ENCODE data around the gene PKD1. TPM values are rescaled to one million over a fixed set of nuclear protein-coding genes. Genes with fewer than 3 reads are reported as not detected.

Gene PKD1
- total and polyA plus RNA-seq, 2 of the 13 experiments (the other 11 are each of a cell fraction or from before 2014, with no cell fraction given), result 22.1 to 23.0 TPM

- no peak for TF ChIP-seq KIAA2018 (CRISPR knock-in tag; IDR thresholded peaks at IDR 0.05; ENCODE audit: borderline replicate concordance)
- peak; percentile 65; the same call in 1 of the 2 replicates for TF ChIP-seq ZNF431 (CRISPR knock-in tag; IDR thresholded peaks at IDR 0.05; ENCODE audit: borderline replicate concordance, low read depth)
- TF ChIP-seq PRPF4 (IDR thresholded peaks at IDR 0.05; ENCODE audit: low read depth, low read length, poor library complexity, severe bottlenecking), result no peak
- TF ChIP-seq TEAD2 (CRISPR knock-in tag; IDR thresholded peaks at IDR 0.05), result no peak
- 0 out of 2 replicates have a peak, but pooled peaks have one; percentile 49 for TF ChIP-seq HINFP (CRISPR knock-in tag; IDR thresholded peaks at IDR 0.05; ENCODE audit: low read depth)
- TF ChIP-seq ZNF558 (CRISPR knock-in tag; IDR thresholded peaks at IDR 0.05; ENCODE audit: borderline replicate concordance), result peak; percentile 68; the same call in 1 of the 2 replicates
- TF ChIP-seq ZNF552 (CRISPR knock-in tag; IDR thresholded peaks at IDR 0.05; ENCODE audit: borderline replicate concordance), result peak; percentile 31; the same call in 1 of the 2 replicates
- TF ChIP-seq CREM (IDR thresholded peaks at IDR 0.05), result peak; percentile 67; the same call in 1 of the 2 replicates
- no peak for TF ChIP-seq CREM (CRISPR knock-in tag; IDR thresholded peaks at IDR 0.05)
- TF ChIP-seq NR3C1 (CRISPR knock-in tag; IDR thresholded peaks at IDR 0.05), result no peak
- no peak for TF ChIP-seq PHF20 (CRISPR knock-in tag; IDR thresholded peaks at IDR 0.05)
- peak in 1 of 2 experiments; percentile 36; a peak in 2 of 4 replicates for TF ChIP-seq EP300 (IDR thresholded peaks at IDR 0.05; ENCODE audit: low read depth in 2 of 2, low read length in 2 of 2)
- peak; percentile 59; the same call in 1 of the 2 replicates for TF ChIP-seq EP300 (CRISPR knock-in tag; IDR thresholded peaks at IDR 0.05; ENCODE audit: borderline replicate concordance)
- TF ChIP-seq FOXK1 (CRISPR knock-in tag; IDR thresholded peaks at IDR 0.05; ENCODE audit: borderline replicate concordance, low read depth), result peak; percentile 56; the same call in 1 of the 2 replicates
- peak; percentile 81; the same call in 1 of the 2 replicates for TF ChIP-seq MIER3 (CRISPR knock-in tag; IDR thresholded peaks at IDR 0.05; ENCODE audit: borderline replicate concordance)
- TF ChIP-seq BRD4 (CRISPR knock-in tag; IDR thresholded peaks at IDR 0.05), result no peak; the same call in 1 of the 2 replicates
- no peak; the same call in 1 of the 2 replicates for TF ChIP-seq NFKB2 (CRISPR knock-in tag; IDR thresholded peaks at IDR 0.05; ENCODE audit: borderline replicate concordance)
These were observed 96.2 kb downstream of the PKD1 start (continued) for GRCh38 chr16:2039274-2040031.
